KMS-11 (cell line): ENCODE measurements around the gene GP1BB.
"Not testable (repeated sequence)": the region's sequence is repeated elsewhere in the genome, so short reads cannot be mapped to it uniquely, and the experiment has no call there.

Experiments used
- H2AFZ ChIP-seq: fragments of 200-600 bp; sonication (generic); 2 replicates; pipeline ENCODE4 v1.6.1; 2016; ENCODE audit warnings: antibody characterized with exemption, mixed run types, low read depth
- H3K27ac ChIP-seq: fragments of 200-600 bp; sonication (generic); 2 replicates; pipeline ENCODE4 v1.6.1; 2016; ENCODE audit warnings: mild to moderate bottlenecking, mixed run types
- H3K27me3 ChIP-seq: fragments of 200-600 bp; sonication (generic); 2 replicates; pipeline ENCODE4 v1.6.1; 2017; ENCODE audit warnings: mild to moderate bottlenecking, low read depth, mixed run types, moderate library complexity; ENCODE audit not compliant: insufficient read depth
- H3K36me3 ChIP-seq: fragments of 200-600 bp; sonication (generic); 2 replicates; pipeline ENCODE4 v1.6.1; 2017; ENCODE audit warnings: mild to moderate bottlenecking, mixed run types; ENCODE audit not compliant: insufficient read depth
- H3K4me1 ChIP-seq: fragments of 200-600 bp; sonication (generic); 2 replicates; pipeline ENCODE4 v1.6.1; 2016; ENCODE audit warnings: mild to moderate bottlenecking, low read depth, mixed run types; ENCODE audit not compliant: poor library complexity, severe bottlenecking
- H3K4me2 ChIP-seq: fragments of 200-600 bp; sonication (generic); 2 replicates; pipeline ENCODE4 v1.7.0; 2016; ENCODE audit warnings: mild to moderate bottlenecking, mixed run types
- H3K4me3 ChIP-seq: fragments of 200-600 bp; sonication (generic); IDR thresholded peaks from 2 replicates; pipeline ENCODE4 v1.6.1; 2017; ENCODE audit warnings: low read depth, low read length, mixed read lengths; ENCODE audit not compliant: insufficient read depth
- H3K79me2 ChIP-seq: fragments of 200-600 bp; sonication (generic); 2 replicates; pipeline ENCODE4 v1.6.1; 2016; ENCODE audit warnings: low read depth, mixed run types; ENCODE audit not compliant: insufficient read depth
- H3K9ac ChIP-seq: fragments of 200-600 bp; sonication (generic); 2 replicates; pipeline ENCODE4 v1.6.1; 2016; ENCODE audit warnings: mild to moderate bottlenecking, mixed run types
- H4K20me1 ChIP-seq: fragments of 200-600 bp; sonication (generic); 2 replicates; pipeline ENCODE4 v1.6.1; 2016; ENCODE audit warnings: mild to moderate bottlenecking, mixed run types; ENCODE audit not compliant: insufficient read depth
- TF ChIP-seq, protein P1 (sequence below): fragments of 200-600 bp; sonication (generic); conservative IDR thresholded peaks from 2 replicates; pipeline ENCODE4 v1.6.1; 2017; ENCODE audit warnings: low read depth, mild to moderate bottlenecking, antibody characterized with exemption, low read length, moderate library complexity, mixed read lengths

GP1BB gene

DNA sequence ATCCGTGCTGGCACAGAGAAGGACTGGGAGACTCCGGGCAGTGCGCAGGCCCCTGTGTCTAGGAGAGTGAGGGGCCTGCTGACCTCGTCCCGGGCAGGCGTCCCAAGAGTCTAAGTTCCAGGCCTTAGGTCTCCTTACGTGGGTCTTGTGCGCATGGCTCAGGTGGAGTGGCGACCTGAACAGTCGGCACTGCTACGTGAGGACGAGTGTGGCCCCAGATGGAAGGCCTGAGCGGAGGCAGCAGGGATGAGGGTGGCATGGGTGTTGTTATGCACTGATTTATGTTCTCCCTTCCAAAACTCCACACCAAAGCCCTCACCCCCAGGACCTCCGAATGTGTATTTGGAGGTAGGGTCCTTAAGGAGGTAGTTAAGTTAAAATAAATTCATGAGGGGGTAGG lies 29.8 kb upstream of the GP1BB start:
- Histone ChIP-seq H4K20me1 (no peaks in the 10 kb centered on the region), H3K4me3 (no peak overlapping the region), H3K9ac (no peak overlapping the region), H3K27ac (no peak overlapping the region), H2AFZ (no peak overlapping the region), H3K79me2 (no peaks in the 10 kb centered on the region), H3K4me2 (no peak overlapping the region), H3K36me3 (no peaks in the 10 kb centered on the region), H3K27me3 (no peaks in the 10 kb centered on the region; the same call in 1 of the 2 replicates), H3K4me1 (no peaks in the 10 kb centered on the region)
- TF ChIP-seq, protein P1, sequence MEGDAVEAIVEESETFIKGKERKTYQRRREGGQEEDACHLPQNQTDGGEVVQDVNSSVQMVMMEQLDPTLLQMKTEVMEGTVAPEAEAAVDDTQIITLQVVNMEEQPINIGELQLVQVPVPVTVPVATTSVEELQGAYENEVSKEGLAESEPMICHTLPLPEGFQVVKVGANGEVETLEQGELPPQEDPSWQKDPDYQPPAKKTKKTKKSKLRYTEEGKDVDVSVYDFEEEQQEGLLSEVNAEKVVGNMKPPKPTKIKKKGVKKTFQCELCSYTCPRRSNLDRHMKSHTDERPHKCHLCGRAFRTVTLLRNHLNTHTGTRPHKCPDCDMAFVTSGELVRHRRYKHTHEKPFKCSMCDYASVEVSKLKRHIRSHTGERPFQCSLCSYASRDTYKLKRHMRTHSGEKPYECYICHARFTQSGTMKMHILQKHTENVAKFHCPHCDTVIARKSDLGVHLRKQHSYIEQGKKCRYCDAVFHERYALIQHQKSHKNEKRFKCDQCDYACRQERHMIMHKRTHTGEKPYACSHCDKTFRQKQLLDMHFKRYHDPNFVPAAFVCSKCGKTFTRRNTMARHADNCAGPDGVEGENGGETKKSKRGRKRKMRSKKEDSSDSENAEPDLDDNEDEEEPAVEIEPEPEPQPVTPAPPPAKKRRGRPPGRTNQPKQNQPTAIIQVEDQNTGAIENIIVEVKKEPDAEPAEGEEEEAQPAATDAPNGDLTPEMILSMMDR = no peak

DNA sequence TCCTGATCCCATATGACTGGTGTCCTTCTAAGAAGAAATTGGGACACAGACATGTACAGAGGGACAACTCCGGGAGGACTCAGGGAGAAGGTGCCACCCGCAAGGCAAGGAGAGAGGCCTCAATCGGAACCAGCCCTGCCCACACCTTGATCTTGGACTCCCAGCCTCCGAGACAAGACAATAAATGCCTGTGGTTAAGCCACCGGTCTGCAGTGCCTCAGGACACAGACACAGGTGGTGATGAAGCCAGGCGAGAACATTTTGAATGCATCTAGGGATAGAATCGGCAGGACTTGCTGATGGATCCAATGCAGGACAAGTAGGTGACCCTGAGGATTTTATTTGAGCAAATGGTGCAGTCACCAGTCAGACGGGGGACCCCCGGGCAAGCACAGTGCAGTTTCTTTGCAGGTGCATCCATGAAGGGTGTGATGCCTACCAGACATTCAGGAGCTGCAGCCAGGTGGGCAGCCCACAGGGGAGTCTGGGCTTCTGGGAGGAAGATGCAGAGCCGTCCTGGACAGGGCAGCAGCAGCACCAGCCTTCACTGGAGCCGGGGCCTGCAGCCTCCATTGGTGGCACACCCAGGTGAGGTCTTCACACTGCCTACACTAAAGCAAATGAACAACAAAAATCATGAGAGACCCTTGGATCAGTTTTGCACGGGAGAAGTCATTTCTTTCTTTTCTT lies 29.2 kb upstream of the GP1BB start:
- Histone ChIP-seq H3K9ac (no peak overlapping the region), H3K79me2 (no peaks in the 10 kb centered on the region), H3K4me1 (no peaks in the 10 kb centered on the region), H4K20me1 (no peaks in the 10 kb centered on the region), H2AFZ (no peak overlapping the region), H3K36me3 (no peaks in the 10 kb centered on the region), H3K27me3 (no peaks in the 10 kb centered on the region), H3K4me3 (no peak overlapping the region), H3K27ac (no peak overlapping the region), H3K4me2 (no peak overlapping the region)
- TF ChIP-seq, protein P1 = no peak

GRCh38 chr22:19694696-19695095 lies 28.6 kb upstream of the GP1BB start:
- no peak overlapping the region for H3K27ac ChIP-seq
- H4K20me1 ChIP-seq = no peaks in the 10 kb centered on the region
- no peaks in the 10 kb centered on the region for H3K79me2 ChIP-seq
- no peaks in the 10 kb centered on the region for H3K27me3 ChIP-seq
- no peak overlapping the region for H2AFZ ChIP-seq
- H3K36me3 ChIP-seq = no peaks in the 10 kb centered on the region
- H3K4me1 ChIP-seq = no peaks in the 10 kb centered on the region
- no peak overlapping the region for H3K4me3 ChIP-seq
- TF ChIP-seq, protein P1 = no peak
- no peak overlapping the region for H3K9ac ChIP-seq
- no peak overlapping the region for H3K4me2 ChIP-seq

DNA sequence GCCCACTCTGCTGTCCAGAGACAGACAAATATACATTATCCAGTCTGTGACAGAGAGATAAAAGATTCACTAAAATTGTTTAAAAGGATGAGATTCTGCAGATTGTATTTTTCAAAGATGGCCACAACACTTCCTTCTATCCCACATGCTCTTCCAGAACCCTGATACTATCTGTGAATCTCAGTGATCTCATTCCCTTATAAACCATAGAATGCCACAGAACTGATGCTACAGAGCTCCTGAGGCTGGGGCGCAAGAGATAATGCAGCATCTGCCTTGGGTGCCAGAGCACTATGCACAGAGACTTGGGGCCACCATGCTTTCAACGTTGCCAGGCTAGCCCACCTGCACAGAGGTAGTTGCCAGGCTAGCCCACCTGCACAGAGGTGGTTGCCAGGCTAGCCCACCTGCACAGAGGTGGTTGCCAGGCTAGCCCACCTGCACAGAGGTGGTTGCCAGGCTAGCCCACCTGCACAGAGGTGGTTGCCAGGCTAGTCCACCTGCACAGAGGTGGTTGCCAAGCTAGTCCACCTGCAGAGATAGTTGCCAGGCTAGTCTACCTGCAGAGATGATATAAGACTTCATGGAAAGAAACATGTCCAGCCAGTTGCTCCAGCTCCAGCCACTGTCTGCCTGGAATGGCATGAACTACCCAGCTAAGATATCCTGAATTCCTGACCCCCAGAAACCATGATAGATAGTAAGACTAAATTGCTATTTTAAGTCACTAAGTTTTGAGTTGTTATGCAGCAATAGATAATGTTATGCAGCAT lies 26.6 kb upstream of the GP1BB start:
- H3K4me1 ChIP-seq = no peaks in the 10 kb centered on the region
- H2AFZ ChIP-seq = no peak overlapping the region
- no peaks in the 10 kb centered on the region for H3K79me2 ChIP-seq
- no peak overlapping the region for H3K27ac ChIP-seq
- H3K4me3 ChIP-seq = no peak overlapping the region
- H3K9ac ChIP-seq = no peak overlapping the region
- H3K36me3 ChIP-seq = no peaks in the 10 kb centered on the region
- H3K4me2 ChIP-seq = no peak overlapping the region
- H4K20me1 ChIP-seq = no peaks in the 10 kb centered on the region
- TF ChIP-seq, protein P1 = no peak
- no peaks in the 10 kb centered on the region for H3K27me3 ChIP-seq

GRCh38 chr22:19697871-19698270 lies 25.5 kb upstream of the GP1BB start:
- not testable (repeated sequence) for H3K4me3 ChIP-seq, H4K20me1 ChIP-seq, H3K4me2 ChIP-seq, H3K27ac ChIP-seq, H3K36me3 ChIP-seq, H3K4me1 ChIP-seq, H3K9ac ChIP-seq, H3K79me2 ChIP-seq, H2AFZ ChIP-seq, H3K27me3 ChIP-seq
